ENCODE results near the gene GRM2.
"Not testable (repeated sequence)": the region's sequence is repeated elsewhere in the genome, so short reads cannot be mapped to it uniquely, and the experiment has no call there.

The GRM2 gene

GRCh38 chr3:51718547-51719409, 11.9 kb downstream of the GRM2 start:
- DNase-seq (ENCODE audit: low read depth) = no peak
- no peak overlapping the region for H3K4me3 ChIP-seq (ENCODE audit: low read depth, low read length)

GRCh38 chr3:51719410-51720025, 12.7 kb downstream of the GRM2 start:
- H3K4me3 ChIP-seq (ENCODE audit: low read depth, low read length) = no peak overlapping the region
- DNase-seq (ENCODE audit: low read depth) = no peak

- no peak overlapping the region for H3K4me3 ChIP-seq (ENCODE audit: low read depth, low read length)
- no peak for DNase-seq (ENCODE audit: low read depth)
Measured at GRCh38 chr3:51720292-51721061, 13.6 kb downstream of the GRM2 start.

- no peak overlapping the region for H3K4me3 ChIP-seq (ENCODE audit: low read depth, low read length)
- DNase-seq (ENCODE audit: low read depth) = no peak
Measured at GRCh38 chr3:51721062-51721745, 14.3 kb downstream of the GRM2 start.

- DNase-seq (ENCODE audit: low read depth) = no peak
- H3K4me3 ChIP-seq (ENCODE audit: low read depth, low read length) = no peak overlapping the region
Measured at GRCh38 chr3:51722362-51722761, 15.5 kb downstream of the GRM2 start.

GRCh38 chr3:51727500-51727899, 20.6 kb downstream of the GRM2 start:
- DNase-seq (ENCODE audit: low read depth) = no peak

GRCh38 chr3:51729042-51729633, 22.3 kb downstream of the GRM2 start:
- DNase-seq (ENCODE audit: low read depth) = no peak
- no peak overlapping the region for H3K4me3 ChIP-seq (ENCODE audit: low read depth, low read length)

More at GRCh38 chr3:51727500-51727899, 20.6 kb downstream of the GRM2 start:
- H3K4me3 ChIP-seq (ENCODE audit: low read depth, low read length) = no peak overlapping the region

GRCh38 chr3:51733859-51734571, 27.1 kb downstream of the GRM2 start:
- DNase-seq (ENCODE audit: low read depth) = no peak
- no peak overlapping the region for H3K4me3 ChIP-seq (ENCODE audit: low read depth, low read length)

GRCh38 chr3:51734572-51734907, 27.7 kb downstream of the GRM2 start:
- H3K4me3 ChIP-seq (ENCODE audit: low read depth, low read length) = no peak overlapping the region
- no peak for DNase-seq (ENCODE audit: low read depth)

- DNase-seq (ENCODE audit: low read depth) = no peak
- H3K4me3 ChIP-seq (ENCODE audit: low read depth, low read length) = no peak overlapping the region
Measured at GRCh38 chr3:51735039-51735438, 28.2 kb downstream of the GRM2 start.

- DNase-seq (ENCODE audit: low read depth) = no peak
- H3K4me3 ChIP-seq (ENCODE audit: low read depth, low read length) = no peak overlapping the region
Measured at GRCh38 chr3:51735950-51736349, 29.1 kb downstream of the GRM2 start.

GRCh38 chr3:51739110-51739509, 32.2 kb downstream of the GRM2 start:
- DNase-seq (ENCODE audit: low read depth) = no peak
- H3K4me3 ChIP-seq (ENCODE audit: low read depth, low read length) = no peak overlapping the region

- DNase-seq (ENCODE audit: low read depth); H3K4me3 ChIP-seq (ENCODE audit: low read depth, low read length): not testable (repeated sequence)
Measured at GRCh38 chr3:51742320-51742719, 35.5 kb downstream of the GRM2 start.

- not testable (repeated sequence) for DNase-seq (ENCODE audit: low read depth); H3K4me3 ChIP-seq (ENCODE audit: low read depth, low read length)
Measured at GRCh38 chr3:51742978-51743377, 36.1 kb downstream of the GRM2 start.

- DNase-seq (ENCODE audit: low read depth) = no peak
- H3K4me3 ChIP-seq (ENCODE audit: low read depth, low read length) = no peak overlapping the region
Measured at GRCh38 chr3:51747840-51748239, 41.0 kb downstream of the GRM2 start.

GRCh38 chr3:51748327-51748726, 41.5 kb downstream of the GRM2 start:
- no peak overlapping the region for H3K4me3 ChIP-seq (ENCODE audit: low read depth, low read length)
- no peak for DNase-seq (ENCODE audit: low read depth)

- H3K4me3 ChIP-seq (ENCODE audit: low read depth, low read length) = no peak overlapping the region
- no peak for DNase-seq (ENCODE audit: low read depth)
Measured at GRCh38 chr3:51750878-51751277, 44.0 kb downstream of the GRM2 start.

GRCh38 chr3:51751287-51751686, 44.4 kb downstream of the GRM2 start:
- no peak overlapping the region for H3K4me3 ChIP-seq (ENCODE audit: low read depth, low read length)
- no peak for DNase-seq (ENCODE audit: low read depth)

Measured in skeletal muscle cell (primary cell).